GM11168 (cell line): Measurements from ENCODE around the gene FAM193A.
"Not testable (repeated sequence)": the region's sequence is repeated elsewhere in the genome, so short reads cannot be mapped to it uniquely, and the experiment has no call there.

ENCODE experiments used
- in situ Hi-C: fragments of 300-500 bp; cut with MboI; formaldehyde crosslinking; loops from one replicate; pipeline ENCODE4 v1.12.0; 2022; ENCODE audit warnings: low sequenced_read_pairs; ENCODE audit not compliant: unreplicated experiment

The FAM193A gene

DNA sequence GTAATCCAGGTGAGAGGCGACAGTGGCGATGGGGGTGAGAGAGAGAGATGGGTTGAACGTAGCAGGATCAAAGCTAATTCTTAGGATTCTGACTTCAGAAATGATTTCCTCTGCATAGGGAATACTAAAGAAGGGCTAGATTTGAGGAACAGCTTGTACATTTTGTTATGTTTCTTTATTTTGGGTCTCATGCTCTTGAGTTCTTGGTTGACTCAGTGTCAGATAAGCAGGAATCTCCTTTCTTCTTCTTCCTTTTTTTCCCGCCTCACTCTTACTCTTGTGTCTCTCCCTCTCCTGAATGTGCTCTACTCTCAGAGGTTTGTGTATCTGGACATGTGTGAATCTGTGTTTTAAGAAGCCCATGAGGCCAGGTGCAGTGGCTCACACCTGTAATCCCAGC is 36.4 kb downstream of the FAM193A start:
- in situ Hi-C loops, result no loop called here

GRCh38 chr4:2574009-2574408 is 37.6 kb downstream of the FAM193A start:
- in situ Hi-C loops, result no loop called here

GRCh38 chr4:2574863-2575262 is 38.4 kb downstream of the FAM193A start:
- in situ Hi-C loops, result no loop called here

GRCh38 chr4:2576290-2576689 is 39.8 kb downstream of the FAM193A start:
- in situ Hi-C loops, result no loop called here

DNA sequence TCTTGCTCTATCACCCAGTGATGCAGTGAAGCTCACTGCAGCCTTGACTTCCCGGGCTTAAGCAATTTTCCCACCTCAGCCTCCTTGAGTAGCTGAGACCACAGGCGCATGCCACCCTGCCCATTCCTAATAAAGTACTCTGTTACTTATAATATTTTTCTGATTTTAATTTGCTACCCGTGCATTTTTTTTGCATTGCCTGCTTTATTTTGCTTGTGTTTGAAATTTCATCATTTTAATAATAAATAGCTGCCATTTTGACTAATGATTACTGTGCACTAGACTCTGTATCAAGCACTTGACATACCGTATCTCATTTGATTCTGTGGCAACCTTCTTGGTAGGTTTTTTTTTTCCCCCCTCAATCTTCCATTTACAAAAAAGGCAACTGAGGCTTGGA is 41.7 kb downstream of the FAM193A start:
- in situ Hi-C loops, result no loop called here

GRCh38 chr4:2579910-2580309 is 43.5 kb downstream of the FAM193A start:
- in situ Hi-C loops, result no loop called here

DNA sequence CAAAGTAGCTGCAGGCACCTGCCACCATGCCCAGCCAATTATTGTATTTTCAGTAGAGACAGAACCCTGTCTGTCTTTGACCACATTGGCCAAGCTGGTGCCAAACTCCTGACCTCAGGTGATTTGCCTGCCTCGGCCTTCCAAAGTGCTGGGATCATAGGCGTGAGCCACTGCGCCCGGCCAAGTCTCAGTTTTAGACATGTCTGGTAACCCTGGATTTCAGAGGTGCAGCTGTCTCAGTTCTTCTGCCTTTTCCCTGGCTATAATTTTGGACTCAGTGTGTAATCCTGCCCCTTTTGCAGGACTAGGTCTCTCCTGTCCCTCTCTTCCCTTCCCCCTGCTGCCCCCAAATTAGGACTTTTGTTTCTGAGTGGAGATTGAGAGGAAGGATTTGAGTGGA is 46.6 kb downstream of the FAM193A start:
- in situ Hi-C loops, result no loop called here

GRCh38 chr4:2583517-2583916 is 47.1 kb downstream of the FAM193A start:
- in situ Hi-C loops, result no loop called here

- in situ Hi-C loops, result no loop called here
These were observed 50.1 kb downstream of the FAM193A start for GRCh38 chr4:2586502-2586901.

DNA sequence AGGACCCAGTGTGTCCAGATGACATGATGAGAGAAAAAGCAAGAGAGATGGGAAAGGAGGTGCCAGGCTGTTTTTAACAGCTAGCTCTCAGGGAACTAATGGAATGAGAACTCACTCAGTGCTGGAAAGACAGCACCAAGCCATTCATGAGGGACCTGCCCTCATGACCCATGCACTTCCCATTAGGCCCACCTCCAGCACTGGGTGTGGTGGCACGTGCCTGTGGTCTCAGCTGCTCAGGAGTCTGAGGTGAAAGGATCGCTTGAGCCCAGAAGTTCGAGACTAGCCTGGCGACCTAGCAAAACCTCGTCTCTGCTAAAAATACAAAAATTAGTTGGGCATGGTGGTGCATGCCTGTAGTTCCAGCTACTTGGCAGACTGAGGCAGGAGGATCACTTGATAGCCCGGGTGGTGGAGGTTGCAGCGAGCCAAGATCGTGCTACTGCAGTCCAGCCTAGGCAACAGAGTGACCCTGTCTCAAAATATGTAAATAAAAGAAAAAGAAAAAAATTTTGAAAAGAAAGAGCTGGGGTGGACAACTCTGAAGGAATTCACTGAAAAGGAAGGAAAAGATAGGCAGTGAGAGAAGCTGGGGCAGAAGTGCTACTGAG is 50.9 kb downstream of the FAM193A start:
- in situ Hi-C loops, result no loop called here

GRCh38 chr4:2588259-2588658 is 51.8 kb downstream of the FAM193A start:
- in situ Hi-C loops, result no loop called here

DNA sequence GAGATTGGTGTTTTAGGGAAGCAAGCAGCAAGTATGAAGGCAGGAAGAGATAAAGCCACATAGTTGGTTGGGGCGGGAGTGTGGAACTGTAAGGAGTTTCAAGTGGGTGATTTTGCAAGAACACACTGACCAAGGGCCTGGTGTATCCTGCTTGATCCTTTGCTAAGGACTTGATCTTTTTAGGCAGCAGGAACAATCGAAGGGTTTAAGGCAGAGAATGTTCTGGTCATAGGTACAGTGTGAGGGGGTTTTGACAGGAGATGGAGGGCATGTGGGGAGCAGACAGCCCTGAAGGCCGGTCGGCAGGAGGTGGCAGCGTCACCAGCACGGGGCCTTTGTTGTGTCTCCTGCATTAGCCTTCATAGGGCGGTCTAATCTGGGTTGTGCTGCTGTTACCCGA is 54.7 kb downstream of the FAM193A start:
- in situ Hi-C loops, result no loop called here

GRCh38 chr4:2592014-2592413 is 55.6 kb downstream of the FAM193A start:
- in situ Hi-C loops, result not testable (repeated sequence)

DNA sequence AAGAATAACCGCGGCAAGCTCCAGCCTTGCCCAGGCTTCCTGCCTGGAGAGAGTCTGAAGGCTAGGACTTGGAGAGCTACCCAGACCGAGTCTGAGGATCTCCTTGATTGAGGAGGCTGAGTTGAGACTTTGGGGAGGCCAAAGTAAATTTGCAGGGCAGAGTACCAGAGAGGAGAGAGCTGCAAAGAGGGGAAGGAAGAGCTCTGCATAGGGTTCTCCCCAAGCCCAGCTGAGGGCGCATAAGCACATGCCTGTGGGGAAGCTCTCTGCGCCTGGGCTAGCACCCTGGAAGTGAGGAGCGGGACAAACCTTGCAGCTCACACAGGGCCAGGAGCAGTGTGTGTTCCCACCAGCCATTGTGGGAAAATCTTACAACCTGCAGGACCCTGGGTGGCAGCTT is 56.1 kb downstream of the FAM193A start:
- in situ Hi-C loops, result no loop called here

- in situ Hi-C loops, result no loop called here
These were observed 56.6 kb downstream of the FAM193A start for GRCh38 chr4:2593003-2593402.

DNA sequence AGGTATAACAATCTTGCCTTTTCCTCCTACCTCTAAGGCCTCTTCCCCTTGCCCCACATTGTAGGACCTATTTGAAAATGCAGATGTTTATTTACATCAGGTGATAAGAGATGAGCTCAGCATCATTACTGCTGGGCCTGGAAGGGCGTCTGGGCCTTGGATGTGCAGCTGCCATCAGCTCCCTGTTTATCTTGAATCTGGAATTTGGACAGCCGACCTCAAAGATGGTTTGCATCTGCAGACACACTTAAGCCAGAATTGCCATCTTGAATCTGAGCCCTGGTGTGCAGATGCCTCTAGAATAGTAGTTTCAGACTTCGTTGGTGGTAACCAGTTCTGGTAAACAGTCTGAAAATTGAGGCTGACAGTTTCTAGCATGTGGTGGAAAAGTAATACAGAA is 59.0 kb downstream of the FAM193A start:
- in situ Hi-C loops, result no loop called here

DNA sequence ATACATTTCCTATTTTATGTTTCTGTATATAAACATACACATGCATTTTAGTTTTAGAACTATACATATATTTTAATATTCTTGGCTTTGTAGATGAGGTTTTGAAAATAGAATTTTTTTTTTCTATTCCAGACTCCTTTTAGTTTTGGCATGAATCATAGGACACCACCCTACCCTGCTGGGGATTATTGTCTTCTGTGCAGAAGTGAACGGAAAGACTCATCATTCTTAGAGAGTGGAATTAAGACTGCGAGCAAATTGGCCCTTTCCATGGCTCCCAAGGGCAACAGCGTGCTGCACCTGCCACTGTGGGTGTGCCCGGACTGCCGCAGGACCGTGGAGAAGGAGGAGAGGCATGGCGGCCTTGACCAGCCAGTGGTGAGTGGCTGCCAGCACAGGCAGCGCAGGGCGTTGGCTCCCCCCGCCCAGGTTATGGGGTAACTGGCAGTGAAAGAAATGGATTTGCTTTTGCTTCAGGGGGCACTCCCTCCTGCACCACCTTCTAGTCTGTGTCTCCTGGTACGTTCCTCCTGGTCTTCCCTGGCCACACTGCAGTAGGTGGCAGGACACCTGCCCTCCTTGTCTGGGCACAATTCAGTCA is 59.6 kb downstream of the FAM193A start:
- in situ Hi-C loops, result no loop called here

DNA sequence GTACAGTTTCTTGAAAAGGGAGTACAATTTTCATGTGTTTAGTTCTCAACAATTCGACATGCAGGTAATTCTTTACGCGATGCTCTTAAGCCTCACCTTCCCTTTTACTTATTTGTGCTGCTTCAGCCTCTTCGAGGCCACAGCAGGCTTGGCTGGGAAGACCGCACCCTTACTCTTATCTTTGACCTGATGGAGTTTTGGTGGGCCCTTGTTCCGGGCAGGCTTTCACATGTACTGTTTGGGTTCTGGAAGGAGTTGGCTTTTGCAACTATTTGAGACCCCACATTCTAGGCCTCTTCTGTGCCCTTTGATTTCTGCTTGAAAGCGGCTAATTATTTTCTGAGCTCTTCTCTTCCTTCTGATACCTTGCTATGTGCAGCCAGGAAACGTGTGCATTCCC is 60.2 kb downstream of the FAM193A start:
- in situ Hi-C loops, result no loop called here

DNA sequence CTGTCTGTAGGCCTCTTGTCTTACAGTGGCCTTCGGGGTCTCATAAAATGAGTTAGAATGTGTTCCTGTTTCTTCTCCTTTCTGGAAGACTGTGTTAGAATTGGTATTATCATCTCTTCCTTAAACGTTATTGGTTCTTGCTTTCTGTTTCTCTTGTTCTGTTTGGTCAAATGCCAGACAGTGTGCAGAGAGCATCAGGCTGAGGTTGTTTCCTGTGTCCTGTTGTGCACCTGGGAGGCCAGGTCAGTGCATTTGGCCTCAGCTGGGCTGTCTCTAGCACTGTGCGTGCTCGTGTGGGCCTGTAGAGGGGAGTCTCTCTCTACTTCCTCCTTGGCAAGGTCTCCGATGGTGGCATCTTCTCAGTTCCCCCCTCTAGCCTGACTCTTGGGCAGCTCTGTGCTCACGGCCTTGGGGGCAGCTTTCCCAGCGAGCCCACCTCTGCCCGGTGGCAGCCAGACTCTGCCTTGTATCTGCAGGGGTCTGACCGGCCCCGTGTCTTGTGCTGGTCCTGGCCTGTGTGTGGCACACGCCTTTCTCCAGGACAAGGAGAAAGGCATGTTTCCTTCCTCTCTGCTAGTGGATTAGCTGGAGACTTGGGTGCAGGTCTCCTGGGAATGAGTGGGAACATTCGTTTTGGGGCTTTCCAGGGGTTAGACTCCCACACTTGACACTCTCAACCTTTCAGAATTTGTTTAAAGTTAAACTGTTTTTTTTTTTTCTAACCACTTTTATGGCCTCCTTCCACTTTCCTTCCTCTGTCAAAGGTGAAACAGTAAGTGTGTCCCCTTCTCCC is 62.3 kb downstream of the FAM193A start:
- in situ Hi-C loops, result no loop called here

- in situ Hi-C loops, result no loop called here
These were observed 62.8 kb downstream of the FAM193A start for GRCh38 chr4:2599304-2599654.

DNA sequence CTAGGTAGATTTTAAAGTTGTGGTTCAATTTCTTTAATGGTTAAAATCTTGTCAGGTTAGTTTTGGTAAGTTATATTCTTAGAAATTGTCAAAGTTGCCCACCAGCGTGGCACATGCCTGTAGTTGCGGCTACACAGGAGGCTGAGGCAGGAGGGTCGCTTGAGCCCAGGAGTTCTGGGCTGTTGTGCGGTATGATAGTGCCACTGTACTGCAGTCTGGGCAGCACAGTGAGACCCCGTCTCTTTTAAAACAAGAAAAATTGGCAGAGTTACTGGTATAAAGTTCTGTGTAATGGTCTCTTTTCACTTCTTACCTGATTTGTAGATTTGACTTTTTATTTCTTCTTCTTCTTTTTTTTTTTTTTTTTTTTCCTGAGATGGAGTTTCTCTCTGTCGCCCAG is 64.4 kb downstream of the FAM193A start:
- in situ Hi-C loops, result no loop called here

GRCh38 chr4:2604614-2605013 is 68.2 kb downstream of the FAM193A start:
- in situ Hi-C loops, result no loop called here
